HL-60 (cell line): ENCODE data around the gene CALB2.

ENCODE experiments used
- CTCF ChIP-seq: IDR thresholded peaks from one replicate; pipeline ENCODE4 v1.5.1; 2011; ENCODE audit warnings: low read length, control low read depth, inconsistent platforms; ENCODE audit not compliant: insufficient read depth
- POLR2AphosphoS5 ChIP-seq: IDR thresholded peaks from 2 replicates; pipeline ENCODE4 v1.6.1; 2012; ENCODE audit warnings: low read depth
- REST ChIP-seq: IDR thresholded peaks from 2 replicates; pipeline ENCODE4 v1.6.1; 2012; ENCODE audit warnings: low read depth; ENCODE audit not compliant: insufficient replicate concordance
- SPI1 ChIP-seq: IDR thresholded peaks from 2 replicates; pipeline ENCODE4 v1.6.1; 2012; ENCODE audit warnings: low read depth, mild to moderate bottlenecking, borderline replicate concordance

GRCh38 chr16:71351558-71351901 is 7.0 kb upstream of the CALB2 start:
- no peak for TF ChIP-seq CTCF
- TF ChIP-seq REST = no peak
- TF ChIP-seq POLR2AphosphoS5 = no peak
- no peak for TF ChIP-seq SPI1
